ENCODE measurements around the gene MTHFD2.

Gene MTHFD2

GRCh38 chr2:74260495-74260894 is 62.1 kb downstream of the MTHFD2 start:
- Histone ChIP-seq H3K4me1 (ENCODE audit: control insufficient read depth in 2 of 2, insufficient read depth in 1 of 2, low read depth in 1 of 2, low read length in 2 of 2) (peaks cover 0 to 1% of the 10 kb centered on the region in 2 donors), H4K8ac (ENCODE audit: low read depth, low read length) (no peak overlapping the region), H3K14ac (ENCODE audit: low read length) (no peak overlapping the region), H3K9ac (ENCODE audit: low read depth, low read length, poor library complexity) (no peak overlapping the region), H3K4ac (ENCODE audit: low read length) (no peak overlapping the region), H2AK5ac (ENCODE audit: low read depth, low read length) (no peak overlapping the region), H2BK12ac (ENCODE audit: low read length) (no peak overlapping the region), H3K79me1 (ENCODE audit: low read depth, low read length) (no peaks in the 10 kb centered on the region), H3K27ac (replicated peaks; ENCODE audit: low read length) (no peak overlapping the region), H3K4me3 (ENCODE audit: low read length in 2 of 2) (no peak overlapping the region), H3K18ac (ENCODE audit: low read length) (no peak overlapping the region), H4K91ac (ENCODE audit: low read depth, low read length, poor library complexity) (no peak overlapping the region), H3K4me2 (ENCODE audit: insufficient read depth, low read length, poor library complexity, severe bottlenecking) (no peak overlapping the region), H3K23ac (ENCODE audit: low read depth, low read length, poor library complexity) (no peak overlapping the region), H2AFZ (ENCODE audit: low read length) (peak overlapping the region; percentile 8), H2BK15ac (ENCODE audit: low read length) (no peak overlapping the region), H2BK120ac (ENCODE audit: low read depth, low read length) (no peak overlapping the region), H3K27me3 (ENCODE audit: control insufficient read depth in 3 of 3, insufficient read depth in 3 of 3, low read depth in 1 of 3, low read length in 3 of 3) (peaks cover 0 to 28% (median 0%) of the 10 kb centered on the region in 3 experiments), H3K36me3 (replicated peaks in 1 of 2; ENCODE audit: control insufficient read depth in 2 of 2, insufficient read depth in 2 of 2, low read length in 2 of 2) (no peaks in the 10 kb centered on the region), H3K9me3 (replicated peaks in 1 of 2; ENCODE audit: control insufficient read depth in 2 of 2, insufficient read depth in 1 of 2, low read depth in 1 of 2, low read length in 2 of 2) (no peaks in the 10 kb centered on the region), H2BK5ac (ENCODE audit: low read length) (no peak overlapping the region)
- DNase-seq (ENCODE audit: low spot score): no peak
- WGBS, 2 donors (ENCODE audit: extremely low coverage in 2 of 2, insufficient read length in 2 of 2, insufficient replicate concordance in 1 of 2): no CpG with 5 or more reads among the region's 2 CpGs

- no CpG with 5 or more reads among the region's 6 CpGs for WGBS, 2 donors (ENCODE audit: extremely low coverage in 2 of 2, insufficient read length in 2 of 2, insufficient replicate concordance in 1 of 2)
- peak; percentile 5 for DNase-seq (ENCODE audit: low spot score)
These were observed 62.9 kb downstream of the MTHFD2 start for GRCh38 chr2:74261204-74261864.

GRCh38 chr2:74262681-74263080 is 64.3 kb downstream of the MTHFD2 start:
- H3K18ac ChIP-seq (ENCODE audit: low read length): no peak overlapping the region
- H2BK12ac ChIP-seq (ENCODE audit: low read length): no peak overlapping the region
- H3K9ac ChIP-seq (ENCODE audit: low read depth, low read length, poor library complexity): no peak overlapping the region
- no peaks in the 10 kb centered on the region for H3K36me3 ChIP-seq (replicated peaks in 1 of 2; ENCODE audit: control insufficient read depth in 2 of 2, insufficient read depth in 2 of 2, low read length in 2 of 2)
- no peak overlapping the region for H2BK5ac ChIP-seq (ENCODE audit: low read length)
- no peak overlapping the region for H3K14ac ChIP-seq (ENCODE audit: low read length)
- H3K27ac ChIP-seq (replicated peaks; ENCODE audit: low read length): no peak overlapping the region
- H3K23ac ChIP-seq (ENCODE audit: low read depth, low read length, poor library complexity): no peak overlapping the region
- H3K79me1 ChIP-seq (ENCODE audit: low read depth, low read length): no peaks in the 10 kb centered on the region
- no CpG with 5 or more reads among the region's 6 CpGs for WGBS, 2 donors (ENCODE audit: extremely low coverage in 2 of 2, insufficient read length in 2 of 2, insufficient replicate concordance in 1 of 2)
- DNase-seq (ENCODE audit: low spot score): no peak
- H4K8ac ChIP-seq (ENCODE audit: low read depth, low read length): no peak overlapping the region
- no peak overlapping the region for H3K4me2 ChIP-seq (ENCODE audit: insufficient read depth, low read length, poor library complexity, severe bottlenecking)
- no peak overlapping the region for H4K91ac ChIP-seq (ENCODE audit: low read depth, low read length, poor library complexity)
- H3K9me3 ChIP-seq (replicated peaks in 1 of 2; ENCODE audit: control insufficient read depth in 2 of 2, insufficient read depth in 1 of 2, low read depth in 1 of 2, low read length in 2 of 2): no peaks in the 10 kb centered on the region
- no peak overlapping the region for H2BK15ac ChIP-seq (ENCODE audit: low read length)
- peaks cover 0 to 31% (median 0%) of the 10 kb centered on the region in 3 experiments for H3K27me3 ChIP-seq (ENCODE audit: control insufficient read depth in 3 of 3, insufficient read depth in 3 of 3, low read depth in 1 of 3, low read length in 3 of 3)
- H3K4ac ChIP-seq (ENCODE audit: low read length): no peak overlapping the region
- H2AFZ ChIP-seq (ENCODE audit: low read length): no peak overlapping the region
- H3K4me3 ChIP-seq (ENCODE audit: low read length in 2 of 2): no peak overlapping the region
- H2BK120ac ChIP-seq (ENCODE audit: low read depth, low read length): no peak overlapping the region
- peaks cover 0 to 1% of the 10 kb centered on the region in 2 donors for H3K4me1 ChIP-seq (ENCODE audit: control insufficient read depth in 2 of 2, insufficient read depth in 1 of 2, low read depth in 1 of 2, low read length in 2 of 2)
- H2AK5ac ChIP-seq (ENCODE audit: low read depth, low read length): no peak overlapping the region

More at GRCh38 chr2:74261204-74261864, 62.9 kb downstream of the MTHFD2 start:
- H3K9ac ChIP-seq (ENCODE audit: low read depth, low read length, poor library complexity): no peak overlapping the region
- no peak overlapping the region for H2BK5ac ChIP-seq (ENCODE audit: low read length)
- H3K9me3 ChIP-seq (replicated peaks in 1 of 2; ENCODE audit: control insufficient read depth in 2 of 2, insufficient read depth in 1 of 2, low read depth in 1 of 2, low read length in 2 of 2): no peaks in the 10 kb centered on the region
- no peaks in the 10 kb centered on the region for H3K79me1 ChIP-seq (ENCODE audit: low read depth, low read length)
- no peak overlapping the region for H4K91ac ChIP-seq (ENCODE audit: low read depth, low read length, poor library complexity)
- H4K8ac ChIP-seq (ENCODE audit: low read depth, low read length): no peak overlapping the region
- H3K4me2 ChIP-seq (ENCODE audit: insufficient read depth, low read length, poor library complexity, severe bottlenecking): no peak overlapping the region
- H2AFZ ChIP-seq (ENCODE audit: low read length): peak overlapping the region; percentile 15
- H2BK15ac ChIP-seq (ENCODE audit: low read length): no peak overlapping the region
- no peak overlapping the region for H3K18ac ChIP-seq (ENCODE audit: low read length)
- peaks cover 0 to 34% (median 0%) of the 10 kb centered on the region in 3 experiments for H3K27me3 ChIP-seq (ENCODE audit: control insufficient read depth in 3 of 3, insufficient read depth in 3 of 3, low read depth in 1 of 3, low read length in 3 of 3)
- no peak overlapping the region for H2AK5ac ChIP-seq (ENCODE audit: low read depth, low read length)
- peaks cover 0 to 1% of the 10 kb centered on the region in 2 donors for H3K4me1 ChIP-seq (ENCODE audit: control insufficient read depth in 2 of 2, insufficient read depth in 1 of 2, low read depth in 1 of 2, low read length in 2 of 2)
- no peak overlapping the region for H2BK12ac ChIP-seq (ENCODE audit: low read length)
- H3K4ac ChIP-seq (ENCODE audit: low read length): no peak overlapping the region
- no peak overlapping the region for H3K4me3 ChIP-seq (ENCODE audit: low read length in 2 of 2)
- H3K23ac ChIP-seq (ENCODE audit: low read depth, low read length, poor library complexity): no peak overlapping the region
- no peak overlapping the region for H3K14ac ChIP-seq (ENCODE audit: low read length)
- no peak overlapping the region for H3K27ac ChIP-seq (replicated peaks; ENCODE audit: low read length)
- H3K36me3 ChIP-seq (replicated peaks in 1 of 2; ENCODE audit: control insufficient read depth in 2 of 2, insufficient read depth in 2 of 2, low read length in 2 of 2): no peaks in the 10 kb centered on the region
- no peak overlapping the region for H2BK120ac ChIP-seq (ENCODE audit: low read depth, low read length)

DNA sequence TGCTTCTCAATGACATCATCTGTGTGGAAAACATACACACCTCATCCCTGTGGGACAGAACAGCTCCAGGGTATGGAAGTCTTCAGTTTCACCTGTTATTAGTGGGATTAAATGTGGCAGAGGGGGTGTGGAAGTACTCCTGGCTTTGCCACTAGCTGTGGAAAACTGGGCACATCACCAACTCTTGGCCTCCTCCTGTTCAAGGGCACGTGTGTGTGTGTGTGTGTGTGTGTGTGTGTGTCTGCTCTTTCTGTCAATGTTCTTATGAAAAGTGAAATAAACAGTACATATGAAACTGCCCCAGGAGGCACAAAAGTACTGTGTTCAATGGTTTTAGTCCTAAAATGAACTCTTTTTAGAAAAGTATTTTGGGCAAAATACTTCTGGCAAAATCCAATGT is 65.9 kb downstream of the MTHFD2 start:
- H3K4me1 ChIP-seq (ENCODE audit: control insufficient read depth in 2 of 2, insufficient read depth in 1 of 2, low read depth in 1 of 2, low read length in 2 of 2): peaks cover 0 to 1% of the 10 kb centered on the region in 2 donors
- no peaks in the 10 kb centered on the region for H3K9me3 ChIP-seq (replicated peaks in 1 of 2; ENCODE audit: control insufficient read depth in 2 of 2, insufficient read depth in 1 of 2, low read depth in 1 of 2, low read length in 2 of 2)
- no peak overlapping the region for H2BK12ac ChIP-seq (ENCODE audit: low read length)
- no peak overlapping the region for H3K4me3 ChIP-seq (ENCODE audit: low read length in 2 of 2)
- no peak overlapping the region for H2BK120ac ChIP-seq (ENCODE audit: low read depth, low read length)
- no CpG with 5 or more reads among the region's 1 CpG for WGBS, 2 donors (ENCODE audit: extremely low coverage in 2 of 2, insufficient read length in 2 of 2, insufficient replicate concordance in 1 of 2)
- H2AK5ac ChIP-seq (ENCODE audit: low read depth, low read length): no peak overlapping the region
- H3K27me3 ChIP-seq (ENCODE audit: control insufficient read depth in 3 of 3, insufficient read depth in 3 of 3, low read depth in 1 of 3, low read length in 3 of 3): peaks cover 0 to 38% (median 0%) of the 10 kb centered on the region in 3 experiments
- H3K18ac ChIP-seq (ENCODE audit: low read length): no peak overlapping the region
- H3K14ac ChIP-seq (ENCODE audit: low read length): no peak overlapping the region
- H4K8ac ChIP-seq (ENCODE audit: low read depth, low read length): no peak overlapping the region
- H3K36me3 ChIP-seq (replicated peaks in 1 of 2; ENCODE audit: control insufficient read depth in 2 of 2, insufficient read depth in 2 of 2, low read length in 2 of 2): no peaks in the 10 kb centered on the region
- no peak overlapping the region for H2BK15ac ChIP-seq (ENCODE audit: low read length)
- no peak overlapping the region for H3K27ac ChIP-seq (replicated peaks; ENCODE audit: low read length)
- no peak overlapping the region for H3K4ac ChIP-seq (ENCODE audit: low read length)
- no peak for DNase-seq (ENCODE audit: low spot score)
- H3K23ac ChIP-seq (ENCODE audit: low read depth, low read length, poor library complexity): no peak overlapping the region
- no peak overlapping the region for H4K91ac ChIP-seq (ENCODE audit: low read depth, low read length, poor library complexity)
- no peak overlapping the region for H3K4me2 ChIP-seq (ENCODE audit: insufficient read depth, low read length, poor library complexity, severe bottlenecking)
- H3K9ac ChIP-seq (ENCODE audit: low read depth, low read length, poor library complexity): no peak overlapping the region
- no peak overlapping the region for H2BK5ac ChIP-seq (ENCODE audit: low read length)
- no peak overlapping the region for H2AFZ ChIP-seq (ENCODE audit: low read length)
- no peaks in the 10 kb centered on the region for H3K79me1 ChIP-seq (ENCODE audit: low read depth, low read length)
